Thoracic aorta (tissue), 2 donors: ENCODE measurements around the gene MACO1. TPM values are rescaled to one million over a fixed set of nuclear protein-coding genes. Genes with fewer than 3 reads are reported as not detected.

ENCODE experiments used
- ATAC-seq: fragments of 150-250 bp; one replicate; pipeline ENCODE4 v1.8.0; 2017; ENCODE audit warnings: low read depth; ENCODE audit not compliant: insufficient number of reproducible peaks, low FRiP score
- DNase-seq: peaks from one replicate; pipeline ENCODE4 v3.0.0-alpha.2; 2020; ENCODE audit warnings: low spot score
- H3K27ac ChIP-seq, 2 donors: fragments of 200-600 bp; sonication (generic); 1 replicate in 1 of 2; 2 replicates in 1 of 2; pipeline ENCODE4 v1.5.1; 2016; ENCODE audit warnings: mild to moderate bottlenecking in 2 of 2, moderate library complexity in 2 of 2
- H3K27me3 ChIP-seq: fragments of 200-600 bp; sonication (generic); replicated peaks from 2 replicates; pipeline ENCODE4 v1.6.0; 2016; ENCODE audit warnings: mild to moderate bottlenecking; ENCODE audit not compliant: insufficient read depth
- H3K36me3 ChIP-seq: fragments of 200-600 bp; sonication (generic); one replicate; pipeline ENCODE4 v1.5.1; 2016
- H3K4me1 ChIP-seq, 2 donors: fragments of 200-600 bp; sonication (generic); 1 replicate in 1 of 2; 2 replicates in 1 of 2; pipeline versions ENCODE4 v1.5.1 to v1.6.0; 2016; ENCODE audit warnings: low read depth in 2 of 2, mild to moderate bottlenecking in 1 of 2; ENCODE audit not compliant: control insufficient read depth in 1 of 2
- H3K4me3 ChIP-seq: fragments of 200-600 bp; sonication (generic); 2 replicates; pipeline ENCODE4 v1.5.1; 2016; ENCODE audit warnings: mild to moderate bottlenecking
- H3K9me3 ChIP-seq: fragments of 200-600 bp; sonication (generic); 2 replicates; pipeline ENCODE4 v1.5.1; 2016
- total RNA-seq, 2 donors: library from RNA; depleted of rRNA; stranded (reverse); fragments of >200 nt; gene quantifications; one replicate each; pipeline versions ENCODE4 v1.1.0 to v1.2.3, GENCODE V29; 2016
- TF ChIP-seq, protein P1 (sequence below): fragments of 200-600 bp; sonication (generic); IDR thresholded peaks from one replicate; pipeline ENCODE4 v1.5.1; 2019; ENCODE audit warnings: antibody characterized with exemption

Gene MACO1
- total RNA-seq, 2 donors from 2014 or later = 15.2 to 18.8 TPM

DNA sequence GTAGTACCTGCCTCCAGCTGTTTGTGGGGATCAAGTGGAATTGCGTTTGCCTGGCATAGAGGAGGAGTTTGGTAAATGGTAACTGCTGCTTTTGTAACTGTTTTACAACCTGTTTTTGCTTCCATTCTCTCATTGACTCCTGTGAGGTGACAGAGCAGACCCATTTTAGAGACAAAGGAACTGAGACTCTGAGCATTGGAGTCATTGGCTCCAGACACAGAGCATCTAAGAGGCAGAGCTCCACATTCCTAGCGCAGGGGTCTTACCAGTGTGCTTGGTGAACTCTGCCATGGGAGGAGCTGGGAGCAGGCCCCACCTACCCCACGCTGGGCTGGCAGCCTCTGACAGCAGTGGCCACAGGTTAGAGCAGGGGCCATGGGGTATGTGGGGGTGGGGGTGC lies 115.1 kb downstream of the MACO1 start:
- peaks cover 43 to 67% of the 10 kb centered on the region in 2 donors for H3K4me1 ChIP-seq
- H3K4me3 ChIP-seq = peak overlapping the region; percentile 81
- peak overlapping the region; percentile 92 to 94 for H3K27ac ChIP-seq

DNA sequence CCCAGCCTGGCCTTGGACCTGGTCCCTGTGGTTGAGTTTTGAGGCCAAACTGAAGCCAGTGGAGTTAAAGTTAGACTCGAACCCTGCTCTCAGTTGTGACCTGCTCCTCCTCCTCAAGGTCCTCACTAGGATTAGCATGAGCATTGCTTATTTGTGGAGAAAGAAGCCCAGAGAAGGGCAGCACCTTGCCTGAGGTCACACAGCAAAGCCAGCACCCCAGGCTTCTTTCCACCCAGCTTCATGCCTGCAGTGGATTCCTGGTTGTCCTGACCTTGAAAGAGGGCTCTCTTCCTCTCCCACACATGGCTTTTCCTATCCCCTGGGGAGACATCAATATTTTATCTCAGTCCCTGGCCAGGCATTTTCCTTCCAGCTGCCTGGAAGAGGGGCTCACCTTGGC lies 115.5 kb downstream of the MACO1 start:
- TF ChIP-seq, protein P1, sequence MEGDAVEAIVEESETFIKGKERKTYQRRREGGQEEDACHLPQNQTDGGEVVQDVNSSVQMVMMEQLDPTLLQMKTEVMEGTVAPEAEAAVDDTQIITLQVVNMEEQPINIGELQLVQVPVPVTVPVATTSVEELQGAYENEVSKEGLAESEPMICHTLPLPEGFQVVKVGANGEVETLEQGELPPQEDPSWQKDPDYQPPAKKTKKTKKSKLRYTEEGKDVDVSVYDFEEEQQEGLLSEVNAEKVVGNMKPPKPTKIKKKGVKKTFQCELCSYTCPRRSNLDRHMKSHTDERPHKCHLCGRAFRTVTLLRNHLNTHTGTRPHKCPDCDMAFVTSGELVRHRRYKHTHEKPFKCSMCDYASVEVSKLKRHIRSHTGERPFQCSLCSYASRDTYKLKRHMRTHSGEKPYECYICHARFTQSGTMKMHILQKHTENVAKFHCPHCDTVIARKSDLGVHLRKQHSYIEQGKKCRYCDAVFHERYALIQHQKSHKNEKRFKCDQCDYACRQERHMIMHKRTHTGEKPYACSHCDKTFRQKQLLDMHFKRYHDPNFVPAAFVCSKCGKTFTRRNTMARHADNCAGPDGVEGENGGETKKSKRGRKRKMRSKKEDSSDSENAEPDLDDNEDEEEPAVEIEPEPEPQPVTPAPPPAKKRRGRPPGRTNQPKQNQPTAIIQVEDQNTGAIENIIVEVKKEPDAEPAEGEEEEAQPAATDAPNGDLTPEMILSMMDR = no peak
- Histone ChIP-seq H3K27ac (peak overlapping the region; percentile 92 to 94), H3K27me3 (no peaks in the 10 kb centered on the region), H3K36me3 (no peaks in the 10 kb centered on the region), H3K4me3 (no peak overlapping the region), H3K9me3 (no peaks in the 10 kb centered on the region), H3K4me1 (peaks cover 47 to 72% of the 10 kb centered on the region in 2 donors)
- DNase-seq (no peak), ATAC-seq (no peak)

More for the DNA sequence above, 115.1 kb downstream of the MACO1 start:
- Histone ChIP-seq H3K36me3 (no peaks in the 10 kb centered on the region), H3K27me3 (no peaks in the 10 kb centered on the region), H3K9me3 (no peaks in the 10 kb centered on the region)
- ATAC-seq (no peak), DNase-seq (no peak)
- TF ChIP-seq, protein P1 = no peak

DNA sequence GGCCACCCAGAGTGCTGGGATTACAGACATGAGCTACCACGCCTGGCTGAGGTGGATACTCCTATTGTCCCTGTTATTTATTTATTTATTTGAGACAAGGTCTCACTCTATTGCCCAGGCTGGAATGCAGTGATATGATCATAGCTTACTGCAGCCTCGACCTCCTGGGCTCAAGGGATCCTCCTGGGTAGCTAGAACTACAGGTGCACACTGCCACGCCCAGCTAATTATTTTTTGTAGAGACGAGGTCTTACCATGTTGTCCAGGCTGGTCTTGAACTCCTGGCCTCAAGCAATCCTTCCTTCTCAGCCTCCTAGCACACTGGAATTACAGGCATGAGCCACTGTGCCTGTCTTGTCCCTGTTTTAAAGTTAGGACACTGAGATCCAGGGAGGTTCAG lies 117.9 kb downstream of the MACO1 start:
- H3K27ac ChIP-seq = peak overlapping the region; percentile 85 to 92
- ATAC-seq (no peak), DNase-seq (no peak)
- TF ChIP-seq, protein P1 = no peak
- peaks cover 54 to 91% of the 10 kb centered on the region in 2 donors for H3K4me1 ChIP-seq
- no peaks in the 10 kb centered on the region for H3K9me3 ChIP-seq
- peak overlapping the region; percentile 50 for H3K4me3 ChIP-seq
- no peaks in the 10 kb centered on the region for H3K27me3 ChIP-seq
- H3K36me3 ChIP-seq = no peaks in the 10 kb centered on the region

DNA sequence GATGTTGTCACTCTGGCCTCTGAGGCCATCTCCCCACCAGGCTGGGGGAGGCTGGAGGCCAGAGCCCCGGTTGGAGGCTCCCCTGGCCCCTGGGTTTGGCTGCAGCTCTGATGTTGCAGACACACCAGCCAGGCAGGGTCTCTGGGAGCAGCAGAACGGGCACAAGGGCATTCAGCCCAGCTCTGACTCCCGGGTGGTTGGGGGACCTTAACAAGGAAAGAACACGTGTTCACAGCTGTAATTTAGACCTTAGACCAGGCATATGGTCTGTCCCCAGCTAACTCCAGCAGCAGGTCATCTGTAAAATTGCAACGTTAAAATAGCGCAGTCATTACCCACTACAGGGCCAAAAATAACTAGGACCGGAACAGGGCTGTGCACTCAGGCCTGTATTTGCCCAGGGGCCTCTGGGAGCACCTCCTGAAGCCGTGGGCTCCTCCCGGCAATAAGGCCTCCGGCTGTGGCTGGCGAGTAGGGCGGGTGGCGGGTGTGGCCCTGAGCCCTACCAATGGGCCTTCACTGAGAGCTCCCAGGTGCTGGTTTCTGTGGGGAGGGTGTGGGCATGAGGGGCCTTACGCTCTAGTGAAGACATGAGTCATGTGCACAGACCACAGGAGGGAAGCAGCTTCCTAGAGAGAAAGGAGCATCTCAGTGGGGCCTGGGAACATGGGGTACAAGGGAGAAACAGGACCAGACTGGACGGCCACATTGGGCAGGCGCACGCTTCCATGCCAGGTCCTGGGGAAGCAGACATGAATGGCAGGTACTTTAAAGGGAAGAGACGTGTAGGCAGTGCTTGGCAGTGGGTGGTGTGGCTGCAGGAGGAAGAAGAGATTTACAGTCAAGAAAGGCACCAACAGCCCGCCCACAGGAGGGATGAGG lies 118.8 kb downstream of the MACO1 start:
- H3K27ac ChIP-seq = peak overlapping the region; percentile 85 to 92
- ATAC-seq = peak; percentile 45
- no peaks in the 10 kb centered on the region for H3K27me3 ChIP-seq
- no peaks in the 10 kb centered on the region for H3K36me3 ChIP-seq
- TF ChIP-seq, protein P1 = no peak
- peak overlapping the region; percentile 50 for H3K4me3 ChIP-seq
- DNase-seq = no peak
- peaks cover 58 to 97% of the 10 kb centered on the region in 2 donors for H3K4me1 ChIP-seq
- no peaks in the 10 kb centered on the region for H3K9me3 ChIP-seq

Other genes with a start within 250 kb of the MACO1 start
- gene SYF2, start 198.4 kb upstream of the MACO1 start, total RNA-seq = 10 to 100 TPM; 34.9 to 53.9 TPM
- gene RSRP1, start 183.4 kb upstream of the MACO1 start, total RNA-seq = 100 to 1,000 TPM; 193 to 208 TPM
- not detected for gene RHD, start 158.4 kb upstream of the MACO1 start, total RNA-seq
- gene TMEM50A, start 92.6 kb upstream of the MACO1 start, total RNA-seq = 100 to 1,000 TPM in 1 of 2 donors, 10 to 100 TPM in 1; 93.7 to 111 TPM
- gene RHCE, start 10.1 kb upstream of the MACO1 start, total RNA-seq = not detected
- 10 to 100 TPM; 35.2 to 55.2 TPM for gene LDLRAP1, start 112.7 kb downstream of the MACO1 start, total RNA-seq
- gene MAN1C1, start 185.9 kb downstream of the MACO1 start, total RNA-seq = 10 to 100 TPM; 21.0 to 26.0 TPM